ENCODE results near the gene HPGDS.
"Not testable (repeated sequence)": the region's sequence is repeated elsewhere in the genome, so short reads cannot be mapped to it uniquely, and the experiment has no call there.

Gene HPGDS

GRCh38 chr4:94342694-94343093 lies at the start of gene HPGDS:
HPGDS (minus strand) TSS chr4:94342836; CDS start chr4:94334629, 8,207 bp downstream.
- DNase-seq, result no peak

- DNase-seq, result no peak
Measured at GRCh38 chr4:94390804-94391410, 48.3 kb upstream of the HPGDS start.

- no peak for DNase-seq
Measured at GRCh38 chr4:94389595-94390267, 47.1 kb upstream of the HPGDS start.

GRCh38 chr4:94387965-94388364 lies 45.3 kb upstream of the HPGDS start:
- DNase-seq, result not testable (repeated sequence)

- DNase-seq, result not testable (repeated sequence)
Measured at GRCh38 chr4:94385452-94385851, 42.8 kb upstream of the HPGDS start.

- DNase-seq, result not testable (repeated sequence)
Measured at GRCh38 chr4:94382891-94383290, 40.3 kb upstream of the HPGDS start.

GRCh38 chr4:94378047-94378446 lies 35.4 kb upstream of the HPGDS start:
- DNase-seq, result no peak

GRCh38 chr4:94377294-94377693 lies 34.7 kb upstream of the HPGDS start:
- DNase-seq, result no peak

- DNase-seq, result no peak
Measured at GRCh38 chr4:94375364-94375763, 32.7 kb upstream of the HPGDS start.

- DNase-seq, result no peak
Measured at GRCh38 chr4:94373752-94374151, 31.1 kb upstream of the HPGDS start.

GRCh38 chr4:94372991-94373390 lies 30.4 kb upstream of the HPGDS start:
- DNase-seq, result no peak

- no peak for DNase-seq
Measured at GRCh38 chr4:94372228-94372978, 29.8 kb upstream of the HPGDS start.

GRCh38 chr4:94371290-94371689 lies 28.7 kb upstream of the HPGDS start:
- no peak for DNase-seq

GRCh38 chr4:94370533-94371254 lies 28.1 kb upstream of the HPGDS start:
- no peak for DNase-seq

GRCh38 chr4:94369046-94369445 lies 26.4 kb upstream of the HPGDS start:
- DNase-seq, result no peak

GRCh38 chr4:94368459-94368858 lies 25.8 kb upstream of the HPGDS start:
- DNase-seq, result no peak

- DNase-seq, result no peak
Measured at GRCh38 chr4:94365304-94365703, 22.7 kb upstream of the HPGDS start.

- DNase-seq, result no peak
Measured at GRCh38 chr4:94364527-94364926, 21.9 kb upstream of the HPGDS start.

GRCh38 chr4:94363136-94363655 lies 20.6 kb upstream of the HPGDS start:
- no peak for DNase-seq

GRCh38 chr4:94359838-94360237 lies 17.2 kb upstream of the HPGDS start:
- no peak for DNase-seq

GRCh38 chr4:94359221-94359620 lies 16.6 kb upstream of the HPGDS start:
- DNase-seq, result no peak

GRCh38 chr4:94358101-94358500 lies 15.5 kb upstream of the HPGDS start:
- no peak for DNase-seq

- no peak for DNase-seq
Measured at GRCh38 chr4:94357624-94358023, 15.0 kb upstream of the HPGDS start.

Data from retina (tissue), 1 donor.